Adipose tissue (tissue), 3 donors: ENCODE data around the gene CTTNBP2NL. TPM values are rescaled to one million over a fixed set of nuclear protein-coding genes. Genes with fewer than 3 reads are reported as not detected.

ENCODE experiments used
- polyA plus RNA-seq, 3 donors: library from polyadenylated mRNA; stranded (reverse); fragments of 200-250 nt; gene quantifications; one replicate each; pipeline ENCODE4 v1.2.3, GENCODE V29; 2013
- donor health status: healthy with polysubstance abuse.
- donor health status: Bipolar disorder and iron deficiency.
- donor health status: healthy.

The CTTNBP2NL gene
- polyA plus RNA-seq, 3 donors: 1.9 to 11.8 (median 8.5) TPM

Other genes with a start within 250 kb of the CTTNBP2NL start
- gene WNT2B, start 112.8 kb downstream of the CTTNBP2NL start, polyA plus RNA-seq: 1 to 10 TPM in 2 of 3 donors, under 1 TPM in 1; 0.52 to 2.6 (median 1.3) TPM
- gene ST7L, start 222.9 kb downstream of the CTTNBP2NL start, polyA plus RNA-seq: 10 to 100 TPM in 1 of 3 donors, 1 to 10 TPM in 2; 6.6 to 10.6 (median 8.0) TPM
- 10 to 100 TPM; 20.8 to 75.8 (median 46.8) TPM for gene CAPZA1, start 223.6 kb downstream of the CTTNBP2NL start, polyA plus RNA-seq